HG03135 (cell line): ENCODE data around the gene EHBP1.

Experiments used
- ATAC-seq: cut with Tn5 transposase; IDR thresholded peaks from one replicate; pipeline ENCODE4 v1.9.1; 2021; ENCODE audit warnings: mild to moderate bottlenecking, moderate library complexity; ENCODE audit not compliant: unreplicated experiment

The EHBP1 gene

DNA sequence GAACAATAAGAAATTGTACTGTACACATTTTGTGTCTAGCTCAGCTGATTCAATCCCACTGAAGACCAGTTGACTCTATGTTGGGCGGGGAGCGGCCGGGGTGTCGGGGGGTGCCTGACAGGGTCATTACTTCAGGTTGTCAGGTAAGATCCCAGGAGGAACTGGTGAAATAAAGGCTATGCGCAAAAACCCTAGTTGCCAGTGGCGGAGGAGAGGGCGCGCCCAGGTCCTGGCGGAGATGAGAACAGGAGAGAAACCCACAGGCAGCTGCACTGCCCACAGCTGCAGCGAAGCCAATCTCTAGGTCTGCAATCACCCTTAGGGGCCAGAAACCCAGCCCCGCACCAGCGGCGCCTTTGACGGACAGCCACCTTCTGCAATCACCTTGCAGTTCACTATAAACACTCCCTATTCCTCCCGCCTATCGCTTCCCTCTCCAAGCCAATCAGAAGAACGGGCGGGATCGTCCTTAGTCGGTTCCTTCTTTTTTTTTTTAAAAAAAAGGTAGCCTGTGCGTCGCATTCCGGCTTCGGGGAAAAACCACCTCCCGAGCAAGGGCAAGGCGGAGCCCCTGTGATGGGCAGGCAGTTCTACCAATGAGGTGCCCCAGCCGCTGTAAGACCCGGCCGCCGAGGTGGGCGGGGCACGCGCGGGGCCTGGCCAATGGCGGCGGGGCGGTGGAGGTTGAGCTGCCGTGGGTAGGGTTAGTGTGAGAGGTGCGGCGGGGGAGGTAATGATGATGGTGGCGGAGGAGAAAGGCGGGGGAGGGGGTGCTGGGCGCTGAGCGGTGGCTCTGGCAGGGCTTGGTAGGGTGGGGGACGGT, at the start of gene EHBP1:
Gene EHBP1, plus strand, starts transcription at position 707 of the 823 bp plus-strand sequence. CDS start 1,479 bp downstream, outside the sequence.
- peak; percentile 95 for ATAC-seq

GRCh38 chr2:62657783-62658182, 47.7 kb upstream of the EHBP1 start:
- no peak for ATAC-seq

- ATAC-seq = no peak
These were observed 46.6 kb upstream of the EHBP1 start for GRCh38 chr2:62658891-62659290.

DNA sequence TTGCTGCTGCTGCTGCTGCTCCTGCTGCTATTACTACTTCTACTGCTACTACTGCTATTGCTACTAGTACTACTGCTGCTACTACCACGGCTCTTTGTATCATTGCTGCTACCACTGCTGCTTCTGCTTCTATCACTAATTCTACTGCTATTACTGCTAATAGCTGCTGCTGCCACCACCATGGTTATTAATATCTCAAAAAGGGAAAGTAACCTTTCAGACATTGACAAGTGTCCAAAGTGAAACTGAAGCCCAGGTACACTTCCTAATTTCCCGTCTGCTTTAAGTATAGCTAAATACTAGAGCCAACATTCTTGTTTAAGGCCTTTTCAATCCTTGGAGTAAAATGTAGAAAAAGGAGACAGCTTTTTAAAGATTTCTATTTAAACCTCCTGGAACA, 45.4 kb upstream of the EHBP1 start:
- ATAC-seq = peak; percentile 80

GRCh38 chr2:62660582-62661262, 44.8 kb upstream of the EHBP1 start:
- no peak for ATAC-seq

DNA sequence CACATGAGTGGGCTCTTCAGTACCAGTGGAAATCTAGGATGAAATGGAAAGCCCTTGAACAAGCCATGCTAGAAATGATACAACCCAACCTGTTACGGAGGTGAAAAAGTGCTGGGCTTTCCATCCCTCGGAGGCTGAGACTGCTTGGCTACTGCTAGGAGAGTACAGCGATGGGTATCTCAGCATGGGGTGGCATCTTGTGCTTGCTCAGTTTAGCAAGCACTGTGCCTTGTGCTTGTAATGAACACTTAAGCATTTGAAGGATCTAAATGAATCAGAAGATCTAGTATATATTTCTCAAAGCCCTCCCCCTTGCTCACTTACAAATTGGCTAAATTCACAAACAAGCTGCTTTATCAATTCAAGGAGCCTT, 44.3 kb upstream of the EHBP1 start:
- no peak for ATAC-seq

GRCh38 chr2:62662131-62662530, 43.4 kb upstream of the EHBP1 start:
- ATAC-seq = no peak

GRCh38 chr2:62662554-62662953, 43.0 kb upstream of the EHBP1 start:
- no peak for ATAC-seq

GRCh38 chr2:62663411-62663810, 42.1 kb upstream of the EHBP1 start:
- ATAC-seq = no peak

DNA sequence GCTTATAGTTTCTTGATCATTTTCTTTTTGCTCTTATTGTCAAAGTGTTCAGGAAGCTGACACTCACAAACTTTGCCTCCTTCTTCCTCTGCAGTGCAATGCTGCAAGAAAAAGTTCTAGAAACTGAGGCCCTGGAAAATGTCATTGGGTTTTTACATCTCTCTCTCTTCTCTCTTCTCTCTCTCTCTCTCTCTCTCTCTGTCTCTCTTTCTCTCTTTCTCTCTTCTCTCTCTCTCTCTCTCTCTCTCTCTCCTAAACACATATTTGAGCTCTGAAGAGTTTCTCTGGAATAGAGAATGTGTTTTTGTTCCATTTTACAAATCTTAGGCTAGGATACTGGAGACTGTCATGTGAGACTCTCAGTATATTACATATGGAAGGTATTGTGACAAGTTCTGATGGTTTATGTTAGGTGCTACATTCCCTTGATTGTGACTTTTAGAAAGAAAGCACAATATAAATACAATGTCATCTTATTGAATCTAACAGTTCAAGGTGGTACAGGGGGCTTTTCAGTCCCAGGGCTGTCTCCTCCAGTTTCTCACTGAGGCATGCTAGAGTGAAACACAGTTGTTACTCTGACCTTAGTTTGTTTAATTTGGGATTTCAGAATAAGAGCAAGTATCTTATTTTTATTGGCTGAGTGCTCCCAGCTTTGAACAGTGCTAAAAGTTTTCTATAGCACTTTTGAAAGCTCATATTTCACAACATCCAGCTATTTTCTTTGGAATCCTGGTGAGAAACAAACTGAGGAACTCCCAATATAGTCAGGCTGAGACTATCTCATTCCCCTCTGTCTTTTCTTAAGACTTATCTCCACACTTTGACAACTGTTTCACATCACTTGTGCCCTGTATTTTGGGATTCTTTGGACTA, 41.4 kb upstream of the EHBP1 start:
- no peak for ATAC-seq

DNA sequence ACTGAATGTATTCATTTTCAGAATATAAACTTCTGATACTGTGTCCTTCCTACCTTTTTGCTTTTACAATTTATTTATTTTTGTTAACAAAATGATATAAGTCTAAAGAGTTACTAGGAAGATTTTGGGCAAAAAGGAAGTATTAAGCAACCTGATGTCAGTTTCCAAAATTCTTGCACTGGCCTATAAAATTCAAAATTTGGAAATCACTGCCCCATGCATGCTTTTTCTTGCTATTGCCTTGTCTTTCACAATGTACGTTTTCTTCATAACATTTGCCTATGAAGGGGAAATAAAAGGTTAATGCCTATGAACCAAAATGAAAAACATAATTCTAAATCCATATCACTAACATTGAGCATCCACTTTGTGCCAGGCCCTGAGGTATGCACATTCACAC, 40.1 kb upstream of the EHBP1 start:
- ATAC-seq = no peak

- ATAC-seq = no peak
These were observed 36.3 kb upstream of the EHBP1 start for GRCh38 chr2:62669180-62669579.

- no peak for ATAC-seq
These were observed 32.9 kb upstream of the EHBP1 start for GRCh38 chr2:62672601-62673000.

- no peak for ATAC-seq
These were observed 30.5 kb upstream of the EHBP1 start for GRCh38 chr2:62675062-62675461.

DNA sequence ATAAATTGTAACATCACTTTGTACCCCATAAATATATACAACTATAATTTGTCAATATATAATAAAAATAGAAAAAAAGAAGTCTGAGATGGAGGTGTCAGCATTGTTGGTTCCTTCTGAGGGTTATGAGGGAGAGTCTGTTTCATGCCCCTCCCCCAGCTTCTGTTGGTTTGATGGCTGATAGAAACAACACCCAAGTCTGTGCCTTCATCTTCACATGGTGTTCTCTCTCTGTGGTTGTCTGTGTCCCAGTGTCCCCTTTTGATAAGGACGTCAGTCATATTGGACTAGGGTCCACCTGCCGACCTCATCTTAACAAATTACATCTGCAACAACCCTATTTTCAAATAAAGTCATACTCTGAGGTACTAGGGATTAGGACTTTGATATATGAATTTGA, 20.3 kb upstream of the EHBP1 start:
- ATAC-seq = no peak

GRCh38 chr2:62686012-62686685, 19.4 kb upstream of the EHBP1 start:
- ATAC-seq = no peak

GRCh38 chr2:62687636-62688035, 17.9 kb upstream of the EHBP1 start:
- ATAC-seq = no peak

DNA sequence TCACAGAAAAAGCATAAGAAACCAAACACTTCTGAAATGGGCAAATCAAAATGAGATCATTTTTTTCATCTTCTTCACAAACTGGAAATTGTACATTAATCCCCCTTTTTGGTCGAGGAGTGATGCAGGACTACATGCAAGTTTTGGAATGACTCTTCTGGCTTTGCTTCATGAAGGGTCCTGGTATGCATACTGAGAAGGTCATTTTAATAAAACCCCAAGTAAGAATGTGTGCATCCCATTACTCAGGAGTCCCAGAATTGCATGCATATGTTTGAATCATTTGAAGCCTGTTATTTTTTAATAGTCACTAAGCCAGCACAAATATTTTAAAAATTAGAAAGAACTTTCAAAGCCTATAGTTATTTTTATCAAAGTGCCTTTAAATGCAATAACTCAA, 16.7 kb upstream of the EHBP1 start:
- no peak for ATAC-seq

- no peak for ATAC-seq
These were observed 14.3 kb upstream of the EHBP1 start for GRCh38 chr2:62691186-62691585.

GRCh38 chr2:62692225-62692624, 13.3 kb upstream of the EHBP1 start:
- ATAC-seq = no peak

DNA sequence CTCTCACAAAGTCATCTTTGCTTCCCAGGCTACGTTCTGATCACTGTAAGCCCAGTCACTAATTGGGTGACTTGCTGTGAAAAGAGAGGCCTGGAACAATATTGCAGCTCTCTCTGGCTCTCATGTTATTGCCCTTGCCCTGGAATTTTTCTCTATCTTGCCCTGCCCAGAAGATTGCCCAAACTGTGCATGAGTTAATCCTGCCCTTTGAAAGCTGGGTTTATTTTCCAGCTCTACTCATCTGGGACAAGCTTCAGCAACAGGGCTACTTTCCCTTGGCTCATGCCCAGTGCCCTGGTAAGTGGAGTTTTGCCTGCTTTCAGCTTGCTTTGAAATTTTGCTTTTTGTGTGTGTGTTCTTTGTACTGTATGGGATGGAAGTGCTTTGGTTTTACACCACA, 6.9 kb upstream of the EHBP1 start:
- ATAC-seq = no peak
